ENCODE data around the gene RRAS.

DNA sequence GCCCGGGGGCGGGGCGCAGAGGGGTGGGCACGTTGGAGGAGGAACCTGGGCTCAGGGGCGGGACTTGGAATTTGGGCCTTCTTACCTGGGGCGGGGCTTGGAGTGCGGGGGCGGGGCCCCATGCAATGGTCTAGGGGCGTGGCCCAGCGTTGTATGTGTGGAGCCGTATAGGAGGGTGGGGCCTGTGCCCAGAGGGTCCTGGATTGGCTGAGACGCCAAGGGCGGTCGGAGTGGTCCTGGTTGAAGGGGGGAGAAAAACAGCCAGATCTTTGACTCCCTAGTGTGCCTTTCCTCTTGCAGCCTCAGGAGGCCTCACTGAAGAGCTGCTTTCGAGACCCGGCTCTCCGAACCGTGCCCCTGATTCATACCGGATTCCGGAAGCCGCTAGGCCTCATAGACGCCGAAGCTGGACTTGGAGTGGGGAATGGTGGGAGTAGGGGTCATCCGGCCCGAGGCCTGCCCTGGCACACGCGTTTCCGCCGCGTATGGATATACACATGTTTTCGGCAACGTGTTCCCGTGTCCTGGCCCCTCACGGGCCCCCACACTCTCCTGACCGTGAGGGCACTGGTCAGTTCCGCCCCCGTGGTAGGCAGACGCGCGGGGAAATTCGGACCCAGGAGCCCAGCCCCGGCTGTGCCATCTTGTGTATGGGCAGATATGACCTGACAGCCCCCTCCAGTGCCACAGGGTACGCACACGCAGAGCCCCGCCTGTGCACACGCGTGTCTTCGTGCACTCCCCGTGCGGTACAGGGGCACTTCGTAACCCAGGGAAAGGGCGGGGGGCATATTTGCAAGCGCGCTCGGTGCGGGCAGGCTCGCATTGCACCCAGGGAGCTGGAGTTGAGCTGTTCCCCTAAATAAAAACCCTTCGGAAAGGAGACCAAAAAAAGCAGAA is 49.6 kb downstream of the RRAS start:
- TF ChIP-seq, protein P1, sequence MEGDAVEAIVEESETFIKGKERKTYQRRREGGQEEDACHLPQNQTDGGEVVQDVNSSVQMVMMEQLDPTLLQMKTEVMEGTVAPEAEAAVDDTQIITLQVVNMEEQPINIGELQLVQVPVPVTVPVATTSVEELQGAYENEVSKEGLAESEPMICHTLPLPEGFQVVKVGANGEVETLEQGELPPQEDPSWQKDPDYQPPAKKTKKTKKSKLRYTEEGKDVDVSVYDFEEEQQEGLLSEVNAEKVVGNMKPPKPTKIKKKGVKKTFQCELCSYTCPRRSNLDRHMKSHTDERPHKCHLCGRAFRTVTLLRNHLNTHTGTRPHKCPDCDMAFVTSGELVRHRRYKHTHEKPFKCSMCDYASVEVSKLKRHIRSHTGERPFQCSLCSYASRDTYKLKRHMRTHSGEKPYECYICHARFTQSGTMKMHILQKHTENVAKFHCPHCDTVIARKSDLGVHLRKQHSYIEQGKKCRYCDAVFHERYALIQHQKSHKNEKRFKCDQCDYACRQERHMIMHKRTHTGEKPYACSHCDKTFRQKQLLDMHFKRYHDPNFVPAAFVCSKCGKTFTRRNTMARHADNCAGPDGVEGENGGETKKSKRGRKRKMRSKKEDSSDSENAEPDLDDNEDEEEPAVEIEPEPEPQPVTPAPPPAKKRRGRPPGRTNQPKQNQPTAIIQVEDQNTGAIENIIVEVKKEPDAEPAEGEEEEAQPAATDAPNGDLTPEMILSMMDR (IDR thresholded peaks at IDR 0.05): no peak
- TF ChIP-seq POLR2A (IDR thresholded peaks at IDR 0.05): no peak
